Measurements from ENCODE around the gene TPM4.
A peak's percentile ranks its signal among the peaks of the same experiment; 100 is the strongest.
"Not testable (repeated sequence)": the region's sequence is repeated elsewhere in the genome, so short reads cannot be mapped to it uniquely, and the experiment has no call there.

The TPM4 gene

DNA sequence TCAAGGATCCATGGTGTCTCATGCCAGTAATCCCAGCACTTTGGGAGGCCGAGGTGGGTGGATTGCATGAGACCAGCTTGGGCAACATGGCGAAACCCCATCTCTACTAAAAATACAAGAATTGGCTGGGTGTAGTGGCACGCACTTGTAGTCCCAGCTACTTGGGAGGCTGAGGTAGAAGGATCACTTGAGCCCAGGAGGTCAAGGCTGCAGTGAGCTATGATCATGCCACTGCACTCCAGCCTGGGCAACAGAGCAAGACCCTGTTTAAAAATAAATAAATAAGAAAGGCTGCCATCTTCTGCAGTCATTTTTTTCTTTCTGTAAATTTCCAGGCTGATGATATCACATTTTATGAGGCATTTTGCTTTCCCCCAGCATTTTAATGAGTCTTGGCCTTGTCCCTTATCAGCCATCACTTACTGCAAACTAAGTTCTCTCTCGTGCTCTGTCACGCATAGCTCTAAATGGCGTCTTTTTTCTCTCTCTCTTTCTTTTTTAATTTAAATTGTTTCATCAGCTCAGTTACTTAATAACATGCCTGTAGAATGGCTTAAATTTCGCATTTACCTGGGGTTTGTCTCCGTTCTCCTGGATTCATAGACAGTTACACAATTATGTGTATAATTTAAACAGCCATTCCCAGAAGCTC is 23.1 kb downstream of the TPM4 start:
- not testable (repeated sequence) for DNase-seq

DNA sequence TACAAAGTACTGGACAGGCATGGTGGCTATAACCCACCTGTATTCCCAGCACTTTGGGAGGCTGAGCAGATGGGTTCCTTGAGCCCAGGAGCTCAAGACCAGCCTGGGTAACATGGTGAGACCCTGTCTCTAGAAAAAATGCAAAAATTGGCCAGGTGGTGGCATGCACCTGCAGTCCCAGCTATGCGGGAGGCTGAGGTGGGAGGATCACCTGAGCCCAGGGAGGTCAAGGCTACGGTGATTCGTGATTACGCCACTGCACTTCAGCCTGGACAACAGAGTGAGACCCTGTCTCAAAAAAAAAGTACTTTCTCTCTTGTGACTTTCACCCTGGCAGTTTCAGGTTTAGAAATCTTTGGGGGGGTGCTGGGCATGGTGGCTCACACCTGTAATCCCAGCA is 24.2 kb downstream of the TPM4 start:
- no peak for DNase-seq

DNA sequence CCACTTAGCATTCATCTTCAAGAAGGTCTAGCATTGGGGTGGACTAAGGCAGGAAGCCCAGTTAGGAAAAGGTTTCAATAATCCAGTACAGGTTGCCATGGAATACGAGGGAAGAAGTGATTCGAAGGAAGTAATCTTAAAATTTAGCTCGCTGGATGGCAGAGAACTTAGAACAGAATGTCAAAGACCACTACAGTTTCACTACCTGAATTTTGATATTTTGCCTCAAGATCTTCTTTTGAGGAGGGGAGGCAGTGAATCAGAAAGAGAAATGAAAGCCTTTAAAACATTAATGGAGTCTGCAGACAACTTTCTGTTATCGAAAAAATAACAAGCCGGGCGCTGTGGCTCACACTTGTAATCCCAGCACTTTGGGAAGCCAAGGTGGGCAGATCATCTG is 28.4 kb downstream of the TPM4 start:
- no peak for DNase-seq

DNA sequence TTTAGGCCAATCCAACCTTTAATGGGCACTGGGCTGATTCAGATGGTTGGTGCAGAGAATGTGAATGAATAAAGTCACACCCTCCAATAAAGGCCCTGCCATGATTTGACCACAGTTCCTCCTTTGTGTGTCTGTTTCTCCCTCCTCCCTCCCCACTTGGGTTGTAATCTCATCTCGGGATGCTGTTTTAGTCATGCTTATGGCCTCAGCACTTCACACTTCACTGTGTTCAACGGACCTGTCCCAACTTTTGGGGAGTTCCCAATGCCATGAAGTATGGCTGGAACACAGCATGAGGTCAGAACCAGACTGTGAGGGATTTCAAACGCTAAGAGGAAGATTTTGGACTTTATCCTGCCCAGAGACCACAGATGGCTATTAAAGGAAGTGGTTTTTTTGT is 29.8 kb downstream of the TPM4 start:
- DNase-seq: no peak

DNA sequence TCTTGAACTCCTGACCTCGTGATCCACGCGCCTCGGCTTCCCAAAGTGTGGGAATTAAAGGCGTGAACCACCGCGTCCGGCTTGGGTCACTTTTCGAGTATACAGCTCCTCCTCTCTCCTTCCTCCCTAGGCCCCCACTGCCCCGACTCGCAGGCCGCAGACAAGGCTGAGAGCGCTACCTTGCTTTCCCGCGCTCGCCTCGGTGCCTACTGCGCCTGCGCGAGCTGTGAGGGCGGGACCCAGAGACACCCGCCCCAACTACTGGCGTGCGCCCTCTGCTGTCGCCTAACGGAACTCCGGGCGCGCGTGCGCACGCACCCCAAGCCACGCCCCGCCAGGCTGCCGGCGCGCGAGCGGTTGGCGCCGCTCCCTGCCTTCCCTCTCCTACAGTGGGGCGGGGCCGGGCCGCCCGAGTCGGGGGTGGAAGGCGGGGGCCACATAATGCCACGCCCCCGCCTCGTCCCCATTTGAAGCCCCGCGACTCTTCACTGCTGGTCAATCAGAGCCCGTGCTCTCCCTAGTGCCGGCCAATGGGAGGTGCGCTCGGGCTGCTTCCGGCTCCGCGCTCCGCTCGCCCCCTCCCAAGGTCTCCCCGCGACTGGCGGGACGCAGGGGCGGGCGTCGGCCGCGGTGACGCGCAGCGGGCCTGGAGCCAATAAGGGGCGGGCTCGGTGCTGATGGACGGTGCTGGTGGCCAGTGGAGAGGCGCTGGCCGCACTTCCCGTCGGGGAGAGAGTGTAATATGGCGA is 35.0 kb downstream of the TPM4 start, which contains the start of gene RAB8A:
Gene RAB8A, plus strand, starts transcription at position 730 of the 749 bp plus-strand sequence. Its CDS starts 13 bp downstream, at position 743.
- DNase-seq: peak; percentile 94

DNA sequence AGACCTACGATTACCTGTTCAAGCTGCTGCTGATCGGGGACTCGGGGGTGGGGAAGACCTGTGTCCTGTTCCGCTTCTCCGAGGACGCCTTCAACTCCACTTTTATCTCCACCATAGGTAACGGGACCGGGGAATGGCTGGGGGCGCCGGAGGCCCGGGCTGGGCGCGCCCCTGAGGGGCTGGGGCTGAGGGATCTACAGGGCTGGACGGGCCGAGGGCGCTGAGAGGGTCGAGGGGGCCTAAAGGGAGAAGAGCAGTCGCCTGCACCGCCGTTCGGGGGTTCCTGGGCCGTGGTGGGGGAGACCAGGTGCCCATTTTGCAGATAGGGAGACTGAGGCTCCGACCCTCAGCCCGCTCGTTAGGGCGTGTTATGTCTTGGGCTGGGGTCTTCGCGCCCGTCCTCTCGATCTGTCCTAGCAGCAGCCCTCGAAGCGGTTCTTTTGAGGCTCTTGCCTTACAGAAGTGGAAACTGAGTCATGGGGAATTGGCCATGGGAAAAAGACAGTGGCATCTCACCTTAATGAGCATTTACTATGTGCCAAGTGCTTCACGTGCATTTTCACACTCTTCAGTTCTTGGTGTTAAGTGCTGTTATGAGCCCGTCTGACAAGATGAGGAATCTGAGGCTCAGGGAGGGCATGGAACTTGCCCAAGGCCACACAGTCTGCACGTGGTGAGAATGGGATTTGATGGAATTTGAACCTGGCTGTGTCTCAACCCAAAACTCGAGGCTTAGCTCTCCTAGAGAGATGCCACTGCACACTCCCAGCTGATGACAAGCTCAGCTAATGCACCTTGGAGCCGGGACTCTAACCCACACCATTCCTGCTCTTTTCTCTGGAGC is 35.8 kb downstream of the TPM4 start:
- DNase-seq: no peak

DNA sequence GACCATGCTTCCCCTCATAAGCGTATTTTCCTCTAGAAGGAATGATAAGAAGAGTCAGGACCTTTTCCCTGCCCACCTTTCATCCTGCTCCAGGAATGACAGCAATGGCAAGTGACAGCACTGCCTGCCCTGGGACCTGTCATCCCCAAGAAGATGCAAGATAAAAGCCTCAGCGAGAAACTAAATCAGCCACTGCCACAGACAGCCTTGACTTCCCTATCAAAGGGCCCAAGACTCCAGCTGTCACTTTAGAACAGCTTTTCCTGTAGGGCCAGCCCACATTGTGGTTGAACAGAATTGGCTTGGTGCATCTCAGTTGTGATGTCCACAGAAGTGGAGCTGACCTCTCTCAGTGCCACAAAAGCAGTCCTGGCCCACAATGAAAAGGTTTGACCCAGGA is 36.5 kb downstream of the TPM4 start:
- DNase-seq: no peak

DNA sequence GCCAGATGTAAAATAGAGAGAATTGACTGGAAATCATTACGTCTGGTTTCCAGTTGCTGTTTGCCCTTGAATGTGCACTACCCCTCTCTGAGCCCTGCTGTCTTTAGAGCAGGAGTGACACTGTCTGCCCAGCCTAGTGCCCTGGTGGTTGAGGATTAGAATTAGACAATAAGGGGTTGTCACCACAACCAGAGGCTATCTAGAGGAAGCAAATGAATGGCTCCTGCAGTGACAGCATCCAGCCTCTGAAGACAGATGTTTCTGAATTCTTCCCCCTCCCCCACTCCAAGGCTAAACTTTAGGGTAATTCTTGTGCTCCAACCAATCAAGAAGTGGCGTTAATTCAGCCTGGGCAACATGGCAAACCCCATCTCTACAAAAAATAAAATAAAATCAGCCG is 37.4 kb downstream of the TPM4 start:
- DNase-seq: no peak

DNA sequence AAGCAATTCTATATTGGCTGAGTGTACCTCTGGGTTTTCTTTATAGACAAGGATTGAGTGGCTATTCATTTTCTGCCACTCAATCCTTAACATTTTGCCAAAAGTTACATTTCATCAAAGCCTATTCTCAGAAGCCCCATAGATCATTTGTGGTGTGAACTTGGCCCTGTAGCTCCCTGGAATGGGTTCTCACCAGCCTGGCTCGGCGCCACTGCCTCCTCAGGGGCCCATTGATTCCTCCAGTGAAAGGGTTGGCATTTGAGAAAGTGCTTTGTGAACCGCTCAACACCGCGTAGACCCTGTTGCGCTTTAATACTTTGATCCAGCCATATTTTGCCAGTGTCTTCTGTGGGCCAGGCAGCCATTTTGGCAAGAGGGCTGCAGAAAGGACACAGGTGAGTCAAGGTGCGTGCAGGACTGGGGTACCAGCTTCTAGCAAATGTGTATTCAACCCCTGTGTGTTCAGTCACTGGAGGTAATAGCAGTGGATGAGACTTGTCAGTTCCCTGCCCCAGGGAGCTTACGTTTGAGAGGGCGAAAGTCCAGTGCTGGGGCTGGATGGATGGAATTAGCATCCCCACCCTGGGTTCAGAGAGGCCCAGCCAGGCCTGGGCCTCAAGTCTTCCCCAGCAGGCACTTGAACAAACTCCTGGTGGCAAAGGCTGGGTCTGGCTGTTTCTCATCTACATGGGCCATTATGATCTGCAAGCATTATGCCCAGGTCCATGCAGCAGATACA is 39.2 kb downstream of the TPM4 start:
- DNase-seq: no peak

DNA sequence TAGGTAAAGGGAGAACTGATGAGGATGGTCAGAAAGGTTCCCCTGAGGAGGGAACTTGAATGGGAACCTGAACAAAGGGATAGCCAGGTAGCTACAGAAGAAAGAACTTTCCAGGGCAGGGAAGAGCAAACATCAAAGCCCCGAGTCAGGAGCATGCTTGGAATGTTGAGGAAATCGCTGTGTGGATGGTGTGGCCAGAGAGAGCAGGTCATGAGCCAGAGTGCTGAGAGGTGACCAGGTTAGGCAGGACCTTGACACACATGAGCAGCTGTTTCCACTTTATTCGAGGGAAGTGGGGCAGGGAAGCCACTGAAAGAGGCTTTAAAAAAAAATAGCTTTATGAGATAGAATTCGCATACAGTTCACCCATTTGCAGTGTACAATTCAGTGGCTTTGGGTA is 39.8 kb downstream of the TPM4 start:
- DNase-seq: no peak

DNA sequence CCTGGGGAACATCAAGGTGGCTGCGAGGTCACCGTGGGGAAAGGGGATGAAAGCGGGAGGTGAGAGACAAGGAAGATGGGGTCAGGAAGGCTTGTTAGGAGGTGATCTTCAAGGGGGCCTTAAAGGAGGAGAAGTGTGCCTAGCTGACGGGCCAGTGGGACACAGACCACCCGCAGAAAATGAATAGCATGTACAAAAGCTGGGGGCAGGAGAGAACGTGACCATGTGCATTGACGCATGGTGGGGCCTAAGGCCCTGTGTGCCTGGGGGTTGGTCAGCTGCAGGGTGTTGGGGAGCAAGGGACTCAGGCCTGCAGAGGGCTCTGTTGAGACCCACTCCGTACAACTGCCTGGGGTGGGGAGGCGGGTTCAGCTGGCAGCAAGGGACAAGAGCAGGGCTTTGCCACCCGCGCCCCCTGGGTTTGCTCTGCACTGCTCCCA is 41.3 kb downstream of the TPM4 start:
- no peak for DNase-seq

DNA sequence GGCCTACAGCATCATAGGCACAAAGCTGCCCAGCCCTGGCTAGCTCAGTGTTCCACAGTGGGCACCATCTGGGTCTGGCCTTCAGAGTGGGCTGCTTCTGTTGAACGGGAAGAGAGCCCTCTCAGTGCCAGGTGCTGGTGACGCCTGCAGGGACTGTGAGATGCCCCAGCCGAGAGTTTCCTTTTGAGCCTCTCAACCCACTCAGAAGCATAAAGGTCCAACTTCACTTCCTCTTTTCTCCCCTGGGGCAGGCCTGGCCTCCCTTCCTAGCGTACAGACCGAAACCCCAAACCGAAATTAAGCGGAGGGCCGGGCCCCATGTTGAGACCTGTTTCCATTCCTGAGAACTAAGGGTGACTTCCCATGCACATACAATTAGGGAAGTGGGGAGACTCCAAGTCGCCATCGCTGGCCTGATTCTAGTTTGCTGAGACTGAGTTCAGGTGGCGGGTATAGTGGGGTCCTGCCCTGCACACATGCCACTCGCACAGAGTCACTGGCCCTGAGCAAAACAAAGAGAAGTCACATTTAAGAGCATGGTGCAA is 42.3 kb downstream of the TPM4 start:
- DNase-seq: no peak

DNA sequence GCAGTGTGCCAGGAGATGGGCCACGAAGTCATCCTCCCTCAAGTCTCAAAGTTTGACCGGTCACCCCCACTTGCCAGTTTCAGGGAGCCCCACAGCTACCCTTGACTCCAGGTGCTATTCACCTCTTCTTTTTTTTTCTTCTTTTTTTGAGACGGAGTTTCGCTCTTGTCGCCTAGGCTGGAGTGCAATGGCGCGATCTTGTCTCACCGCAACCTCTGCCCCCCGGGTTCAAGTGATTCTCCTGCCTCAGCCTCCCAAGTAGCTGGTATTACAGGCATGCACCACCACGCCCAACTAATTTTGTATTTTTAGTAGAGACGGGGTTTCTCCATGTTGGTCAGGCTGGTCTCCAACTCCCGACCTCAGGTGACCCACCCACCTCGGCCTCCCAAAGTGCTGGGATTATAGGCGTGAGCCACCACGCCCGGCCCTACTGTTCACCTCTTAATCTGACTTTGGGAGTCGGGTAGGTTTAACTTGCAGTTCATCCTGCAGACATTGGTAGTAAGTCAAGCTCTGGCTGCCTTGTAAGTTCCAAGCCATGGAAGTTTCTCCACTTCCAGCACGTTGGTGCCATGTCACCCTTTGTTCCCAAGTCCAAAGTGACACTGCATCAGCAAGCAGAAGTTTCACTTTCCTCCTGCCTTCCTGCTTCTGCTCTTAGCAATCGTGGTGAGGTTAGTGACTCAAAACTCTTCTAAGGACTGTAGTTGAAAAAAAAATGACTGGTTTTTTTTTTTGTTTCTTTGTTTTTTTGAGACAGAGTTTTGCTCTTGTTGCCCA is 43.0 kb downstream of the TPM4 start:
- not testable (repeated sequence) for DNase-seq

DNA sequence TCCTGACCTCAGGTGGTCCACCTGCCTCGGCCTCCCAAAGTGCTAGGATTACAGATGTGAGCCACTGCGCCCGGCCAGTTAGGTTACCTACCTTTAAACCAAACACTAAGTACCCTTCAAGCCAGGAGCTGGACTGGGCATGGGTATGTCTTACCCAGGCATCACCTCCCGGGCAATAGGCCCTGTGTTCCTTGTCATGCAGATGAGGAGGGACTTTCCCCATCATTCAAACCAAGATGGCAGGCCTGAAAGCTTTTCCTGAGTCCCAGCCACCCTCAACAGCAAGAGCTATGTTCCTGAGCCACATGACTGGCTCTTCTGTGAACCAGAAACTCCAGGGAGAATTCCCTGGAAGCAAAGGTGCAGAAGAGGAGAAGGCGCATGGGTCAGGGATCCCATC is 44.8 kb downstream of the TPM4 start:
- DNase-seq: no peak

DNA sequence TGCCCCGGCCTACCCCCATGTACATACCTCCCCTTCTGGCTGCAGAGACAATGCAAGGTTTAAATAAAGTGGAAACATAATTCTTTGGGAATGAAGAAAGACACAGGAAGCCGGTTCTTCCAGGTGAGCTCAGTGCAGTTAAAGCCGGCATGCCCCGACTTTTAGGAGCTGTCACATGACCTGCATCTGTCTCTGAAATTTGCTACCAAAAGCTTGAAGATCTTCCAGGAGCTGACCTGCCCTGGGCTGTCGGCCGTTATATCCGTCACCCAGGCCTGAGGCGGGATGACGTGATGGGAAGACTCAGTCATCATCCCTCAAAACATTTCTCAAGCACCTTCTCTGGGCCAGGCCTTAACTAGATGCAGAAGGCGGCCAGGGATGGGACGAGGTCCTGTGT is 45.7 kb downstream of the TPM4 start:
- DNase-seq: no peak

DNA sequence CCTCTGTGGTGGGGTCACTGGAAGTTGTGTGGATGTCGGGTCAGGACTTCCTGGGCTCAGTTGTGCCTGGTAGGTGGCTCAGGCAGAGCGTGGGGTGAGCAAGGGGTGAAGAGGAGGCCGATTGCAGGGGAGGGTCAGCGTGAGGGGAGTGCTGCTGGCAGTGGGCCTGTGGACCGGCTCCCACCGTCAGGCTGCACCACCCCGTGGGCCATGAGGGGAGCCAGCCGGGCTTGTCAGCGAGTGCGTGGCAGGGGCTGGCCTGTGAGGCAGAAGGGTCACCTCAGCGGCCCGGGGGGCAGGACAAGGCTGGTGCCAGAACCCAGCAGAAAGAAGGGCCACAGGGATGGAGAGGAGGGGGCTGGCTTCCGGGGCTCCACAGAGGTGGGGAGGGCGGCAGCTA is 48.7 kb downstream of the TPM4 start:
- no peak for DNase-seq

DNA sequence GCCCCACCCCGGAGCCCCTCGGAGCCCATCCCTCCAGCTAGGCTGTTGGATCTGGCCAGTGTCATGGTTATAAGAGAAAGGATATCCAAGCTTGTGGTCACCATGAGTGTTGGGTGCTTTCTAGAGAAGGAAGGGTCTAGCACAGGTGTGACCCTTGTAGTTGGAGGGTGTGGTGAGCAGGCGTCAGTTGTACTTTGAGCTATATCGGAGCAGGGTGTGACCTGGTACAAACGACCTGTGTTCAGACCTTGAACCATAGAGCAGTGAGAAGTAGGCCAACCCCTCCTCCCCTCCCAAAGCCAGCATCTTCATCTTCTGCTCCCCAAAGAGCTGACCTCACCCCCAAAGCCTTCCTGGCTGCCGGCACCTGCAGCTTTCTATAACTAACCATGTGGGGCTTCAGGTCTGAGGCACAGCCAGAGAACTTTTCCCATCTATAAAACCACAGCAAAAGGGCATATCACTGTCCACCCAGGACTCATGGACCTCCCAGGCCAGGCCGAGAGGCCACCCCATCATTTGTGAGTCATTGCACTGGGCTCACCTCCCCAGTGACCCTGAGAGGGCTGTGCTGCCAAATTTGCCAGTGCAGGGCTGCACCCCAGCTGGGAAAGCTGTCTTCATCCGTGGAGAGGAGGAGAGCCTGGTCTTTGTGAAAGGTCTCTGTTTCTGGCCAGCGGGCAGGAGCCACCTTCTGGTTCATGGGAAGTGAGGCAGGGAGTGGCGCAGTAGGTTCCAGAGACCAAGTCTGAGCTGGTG is 49.6 kb downstream of the TPM4 start:
- DNase-seq: no peak

DNA sequence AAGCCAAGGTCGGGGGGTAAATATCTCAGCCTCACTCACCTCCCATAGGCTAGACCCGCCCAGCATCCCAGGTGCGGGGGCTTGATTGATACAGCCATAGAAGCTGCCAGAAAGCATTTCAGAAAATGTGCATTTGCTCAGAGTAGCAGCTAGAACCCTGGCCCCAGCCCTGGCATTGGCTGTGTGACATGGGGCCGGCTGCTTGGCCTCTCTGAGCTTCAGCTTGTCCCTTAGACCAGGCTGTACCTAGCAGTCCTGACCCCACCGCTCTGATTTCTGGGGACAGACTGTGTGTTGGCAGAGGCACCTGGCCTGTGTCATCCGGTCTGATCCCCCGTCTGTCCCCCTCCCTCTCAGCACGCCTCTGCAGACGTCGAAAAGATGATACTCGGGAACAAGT is 50.8 kb downstream of the TPM4 start:
- DNase-seq: no peak

DNA sequence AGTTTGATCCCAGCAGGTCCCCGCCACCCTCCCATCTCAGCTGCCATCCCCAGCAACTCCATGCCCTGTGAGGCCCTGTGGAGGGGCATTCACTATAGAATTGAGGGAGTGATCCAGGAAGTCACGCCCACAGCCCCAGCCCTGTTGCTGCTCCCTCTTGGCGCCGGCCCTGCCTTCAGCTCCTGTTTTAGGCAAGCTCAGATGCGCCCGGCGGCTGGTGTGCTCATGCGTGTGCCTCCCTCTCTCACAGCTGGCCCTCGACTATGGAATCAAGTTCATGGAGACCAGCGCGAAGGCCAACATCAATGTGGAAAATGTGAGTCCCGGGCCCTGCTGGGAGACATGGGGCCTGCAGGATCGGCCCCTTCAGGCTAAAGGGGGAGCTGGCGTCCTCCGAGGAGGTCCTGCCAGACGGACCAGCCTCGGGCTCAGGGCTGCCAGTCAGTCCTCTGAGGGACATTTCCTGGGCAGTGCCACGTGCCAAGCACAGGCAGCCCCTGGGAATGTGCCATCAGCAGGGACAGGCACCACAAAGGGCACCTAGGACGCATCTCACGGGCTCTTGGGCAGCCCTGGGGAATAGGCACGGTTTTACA is 51.6 kb downstream of the TPM4 start:
- DNase-seq: no peak

DNA sequence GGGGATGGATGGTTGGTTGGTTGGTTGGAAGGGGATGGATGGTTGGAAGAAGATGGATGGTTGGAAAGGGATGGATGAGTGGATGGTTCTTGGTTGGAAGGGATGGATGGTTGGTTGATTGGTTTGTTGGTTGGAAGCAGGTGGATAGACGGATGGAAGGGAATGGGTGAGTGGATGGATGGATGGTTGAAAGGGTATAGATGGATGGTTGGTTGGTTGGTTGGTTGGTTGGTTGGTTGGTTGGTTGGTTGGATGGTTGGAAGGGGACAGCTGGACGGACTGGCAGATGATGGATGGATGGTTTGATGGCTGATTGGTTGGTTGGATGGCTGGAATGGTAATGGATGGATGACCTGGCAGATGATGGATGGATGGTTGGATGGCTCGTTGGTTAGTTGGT is 55.4 kb downstream of the TPM4 start:
- DNase-seq: no peak

DNA sequence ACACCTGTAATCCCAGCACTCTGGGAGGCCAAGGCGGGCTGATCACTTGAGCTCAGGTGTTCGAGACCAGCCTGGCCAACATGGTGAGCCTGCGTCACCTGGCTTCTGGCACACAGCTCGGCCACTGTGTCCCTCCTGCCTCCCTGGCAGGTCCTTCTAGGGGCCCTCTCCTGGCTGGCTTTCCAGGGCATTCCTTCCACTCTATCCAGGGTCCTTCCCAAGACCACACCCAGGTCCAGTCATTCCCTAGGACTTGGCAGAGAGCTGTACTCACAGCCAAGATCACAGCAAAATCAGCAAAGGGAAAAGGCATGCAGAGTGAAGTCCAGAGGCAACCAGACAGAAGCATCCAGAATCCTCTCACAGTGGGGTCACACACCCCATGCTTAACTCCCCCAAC is 57.5 kb downstream of the TPM4 start:
- DNase-seq: no peak

Measured in NCI-H1694 (cell line).